ENCODE results near the gene MAPKAP1. TPM values are rescaled to one million over a fixed set of nuclear protein-coding genes. Genes with fewer than 3 reads are reported as not detected.
"Not testable (repeated sequence)": the region's sequence is repeated elsewhere in the genome, so short reads cannot be mapped to it uniquely, and the experiment has no call there.

MAPKAP1 gene
- total RNA-seq, 2 donors from 2014 or later, result 98.0 to 98.4 TPM

GRCh38 chr9:125743682-125744428 lies 36.8 kb upstream of the MAPKAP1 start:
- ATAC-seq, result no peak
- no peak for DNase-seq
- intact Hi-C loops (cut with DNase I), result no loop called here

- ATAC-seq (no peak), DNase-seq (no peak)
- intact Hi-C loops (cut with DNase I), result no loop called here
These were observed 35.6 kb upstream of the MAPKAP1 start for GRCh38 chr9:125742657-125743056.

- ATAC-seq, result no peak
- intact Hi-C loops (cut with DNase I), result no loop called here
- no peak for DNase-seq
These were observed 32.4 kb upstream of the MAPKAP1 start for GRCh38 chr9:125739436-125739835.

GRCh38 chr9:125732562-125732961 lies 25.6 kb upstream of the MAPKAP1 start:
- no peak for DNase-seq
- intact Hi-C loops (cut with DNase I), result no loop called here
- ATAC-seq, result no peak

- intact Hi-C loops (cut with DNase I), result no loop called here
- DNase-seq, result no peak
- ATAC-seq, result no peak
These were observed 23.2 kb upstream of the MAPKAP1 start for GRCh38 chr9:125730168-125730567.

- DNase-seq, result no peak
- ATAC-seq, result no peak
- intact Hi-C loops (cut with DNase I), result no loop called here
These were observed 19.6 kb upstream of the MAPKAP1 start for GRCh38 chr9:125726456-125727132.

- DNase-seq (no peak), ATAC-seq (no peak)
- intact Hi-C loops (cut with DNase I), result no loop called here
These were observed 430 bp upstream of the MAPKAP1 start for GRCh38 chr9:125707472-125707804.

GRCh38 chr9:125705893-125706292 lies 1.1 kb downstream of the MAPKAP1 start:
- DNase-seq (no peak), ATAC-seq (no peak)
- intact Hi-C loops (cut with DNase I), result no loop called here

GRCh38 chr9:125703662-125704061 lies 3.3 kb downstream of the MAPKAP1 start:
- intact Hi-C loops (cut with DNase I), result no loop called here
- no peak for DNase-seq
- no peak for ATAC-seq

GRCh38 chr9:125701351-125701750 lies 5.7 kb downstream of the MAPKAP1 start:
- ATAC-seq (peak in 1 of 2 donors; percentile 19), DNase-seq (no peak)
- intact Hi-C loops (cut with DNase I), result no loop called here

GRCh38 chr9:125700791-125701190 lies 6.2 kb downstream of the MAPKAP1 start:
- no peak for DNase-seq
- intact Hi-C loops (cut with DNase I), result no loop called here
- no peak for ATAC-seq

- no peak for ATAC-seq
- intact Hi-C loops (cut with DNase I), result no loop called here
- DNase-seq, result no peak
These were observed 7.1 kb downstream of the MAPKAP1 start for GRCh38 chr9:125699870-125700269.

GRCh38 chr9:125696106-125696647 lies 10.8 kb downstream of the MAPKAP1 start:
- intact Hi-C loops (cut with DNase I), result no loop called here
- no peak for ATAC-seq
- DNase-seq, result no peak

GRCh38 chr9:125695548-125695947 lies 11.5 kb downstream of the MAPKAP1 start:
- intact Hi-C loops (cut with DNase I); DNase-seq; ATAC-seq: not testable (repeated sequence)

GRCh38 chr9:125694478-125694877 lies 12.5 kb downstream of the MAPKAP1 start:
- DNase-seq (no peak), ATAC-seq (no peak)
- intact Hi-C loops (cut with DNase I), result no loop called here

GRCh38 chr9:125693492-125693891 lies 13.5 kb downstream of the MAPKAP1 start:
- DNase-seq; intact Hi-C loops (cut with DNase I); ATAC-seq: not testable (repeated sequence)

- intact Hi-C loops (cut with DNase I), result no loop called here
- no peak for DNase-seq
- no peak for ATAC-seq
These were observed 15.1 kb downstream of the MAPKAP1 start for GRCh38 chr9:125691869-125692268.

- intact Hi-C loops (cut with DNase I), result no loop called here
These were observed 16.3 kb downstream of the MAPKAP1 start for GRCh38 chr9:125690679-125691078.

GRCh38 chr9:125687163-125687863 lies 19.7 kb downstream of the MAPKAP1 start:
- no peak for ATAC-seq
- intact Hi-C loops (cut with DNase I), result no loop called here
- DNase-seq, result no peak

More at GRCh38 chr9:125690679-125691078, 16.3 kb downstream of the MAPKAP1 start:
- ATAC-seq, result peak in 1 of 2 donors; percentile 34
- no peak for DNase-seq

GRCh38 chr9:125685167-125685566 lies 21.8 kb downstream of the MAPKAP1 start:
- ATAC-seq (no peak), DNase-seq (no peak)
- intact Hi-C loops (cut with DNase I), result no loop called here
